OCI-M2 (cell line): ENCODE measurements around the gene MCTP1.

Experiments used
- DNase-seq: peaks from one replicate; lab custom pipeline; 2025; ENCODE audit not compliant: unreplicated experiment; lab: John Stamatoyannopoulos, UW

Gene MCTP1

DNA sequence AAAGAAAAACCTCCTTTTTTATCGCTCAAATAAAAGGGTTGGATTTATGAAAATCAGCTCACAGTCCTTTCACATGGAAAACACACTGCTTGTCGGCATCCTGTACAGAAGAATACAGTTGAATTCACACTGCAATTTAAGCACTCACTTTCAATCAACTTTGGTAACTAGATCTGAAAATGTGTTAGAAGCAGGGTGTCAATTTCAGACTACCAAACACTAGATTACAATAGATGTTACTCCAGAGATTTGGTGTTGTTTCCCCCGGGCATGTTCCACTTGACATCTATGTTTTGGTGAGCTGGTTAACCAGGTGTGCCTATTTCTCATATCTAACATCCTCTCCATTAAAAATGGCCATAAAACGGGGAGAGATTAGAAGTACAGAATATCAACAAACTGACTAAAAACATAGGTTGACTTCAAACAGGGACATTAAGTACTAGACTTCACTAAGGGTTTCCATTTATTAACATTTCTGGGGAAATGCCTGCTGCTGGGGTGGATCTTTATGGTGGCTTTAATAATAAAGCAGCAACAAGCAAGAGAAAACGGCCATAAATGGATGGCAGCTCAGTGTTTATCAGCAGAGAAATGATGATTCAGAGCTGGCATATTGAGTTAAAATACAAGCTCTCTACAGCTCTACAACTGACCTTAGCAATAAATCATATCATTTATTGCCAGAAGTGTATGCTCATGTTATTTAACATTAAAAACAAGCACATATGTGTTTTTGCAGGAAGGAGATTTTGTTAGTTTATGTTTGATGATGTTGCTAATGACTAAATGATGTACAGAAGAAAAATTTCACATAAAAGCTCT lies 507.6 kb downstream of the MCTP1 start:
- no peak for DNase-seq

DNA sequence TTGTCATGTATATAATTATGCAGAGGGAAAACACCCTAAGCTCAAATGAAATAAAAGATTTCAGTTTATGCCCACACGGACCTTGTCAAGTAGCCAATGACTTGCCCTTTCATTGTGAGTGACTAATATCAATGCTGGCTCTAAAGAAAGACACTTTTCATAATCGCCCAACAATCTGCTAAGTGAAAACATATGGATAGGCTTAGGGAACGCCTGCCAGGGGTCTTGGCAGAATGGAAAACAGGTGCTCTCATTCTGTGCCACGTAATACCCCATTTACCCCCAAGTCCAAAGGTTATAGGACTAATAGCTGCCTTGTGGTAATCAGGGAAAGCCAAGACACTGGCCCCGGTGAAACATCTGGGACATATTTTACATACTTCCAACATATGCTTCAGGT lies 508.7 kb downstream of the MCTP1 start:
- DNase-seq = no peak

DNA sequence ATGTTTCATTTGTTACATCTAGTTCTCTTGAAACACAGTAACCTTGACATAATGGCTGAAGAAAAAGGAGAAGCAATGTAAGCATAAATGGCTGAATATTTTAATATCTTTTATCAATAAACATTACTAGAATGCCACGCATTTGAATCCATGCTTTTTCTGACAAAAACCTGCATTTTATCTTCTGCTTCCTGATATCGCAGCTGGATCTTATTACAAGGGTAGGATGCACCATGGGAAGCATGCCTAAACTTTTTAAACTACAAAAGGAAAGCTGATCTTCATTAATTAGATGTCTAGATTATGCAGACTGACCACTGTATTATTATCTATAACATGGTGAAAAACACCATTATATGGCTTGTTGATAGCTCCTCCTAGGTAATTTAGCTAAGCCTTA lies 509.8 kb downstream of the MCTP1 start:
- no peak for DNase-seq

DNA sequence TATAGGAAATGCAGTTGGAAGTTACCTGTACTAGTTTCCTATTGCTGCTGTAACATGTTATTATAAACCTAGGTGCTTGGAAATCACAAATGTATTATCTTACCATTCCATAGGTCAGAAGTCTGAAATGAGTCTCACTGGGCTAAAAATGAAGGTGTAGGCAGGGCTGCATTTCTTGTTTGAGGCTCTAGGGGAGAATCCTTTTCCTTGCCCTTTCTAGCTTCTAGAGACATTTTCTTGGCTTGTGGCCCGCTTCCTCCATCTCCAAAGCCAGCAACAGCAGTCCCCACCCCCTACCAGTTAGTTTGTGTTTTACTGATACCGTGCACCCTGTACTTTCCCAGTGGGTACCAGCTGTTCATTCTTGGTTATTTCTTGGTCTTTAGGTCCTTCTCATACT lies 513.2 kb downstream of the MCTP1 start:
- DNase-seq = no peak

DNA sequence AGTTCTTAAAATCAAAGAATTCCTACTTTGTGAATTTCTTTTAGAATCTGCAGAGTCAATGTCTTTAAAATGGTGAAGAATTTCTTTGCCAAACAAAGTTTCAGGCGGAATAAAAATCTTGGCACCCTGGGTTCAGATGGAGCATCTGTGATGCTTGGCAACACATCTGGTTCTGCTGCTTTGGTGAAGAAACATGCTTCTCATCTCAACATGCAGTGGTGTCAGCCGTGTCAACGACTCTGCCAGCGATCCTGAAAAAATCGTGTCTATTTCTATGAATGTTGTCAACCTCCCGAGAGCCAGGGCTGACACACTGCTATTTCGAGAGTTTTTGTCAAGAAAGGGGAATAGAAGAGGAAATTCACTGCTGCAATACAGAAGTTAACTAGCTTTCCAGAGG lies 514.9 kb downstream of the MCTP1 start:
- no peak for DNase-seq

DNA sequence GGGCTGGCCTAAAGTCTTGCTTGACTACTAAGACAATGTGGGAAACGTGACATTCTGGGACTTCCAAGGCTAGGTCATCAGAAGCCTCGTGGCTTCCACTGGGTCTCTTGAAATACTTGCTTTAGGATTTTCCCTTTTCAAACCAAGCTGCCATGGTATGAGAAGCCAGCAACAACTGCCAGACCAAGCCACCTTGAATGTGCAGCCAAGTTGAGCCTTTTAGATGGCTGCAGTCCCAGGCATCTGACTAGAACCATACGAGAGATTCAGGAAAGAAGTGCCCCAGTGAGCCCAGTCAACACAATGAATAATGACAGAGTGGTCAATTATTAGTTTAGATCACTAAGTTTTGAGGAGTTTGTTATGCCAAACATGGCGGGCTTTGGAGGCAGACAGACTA lies 523.1 kb downstream of the MCTP1 start:
- no peak for DNase-seq

DNA sequence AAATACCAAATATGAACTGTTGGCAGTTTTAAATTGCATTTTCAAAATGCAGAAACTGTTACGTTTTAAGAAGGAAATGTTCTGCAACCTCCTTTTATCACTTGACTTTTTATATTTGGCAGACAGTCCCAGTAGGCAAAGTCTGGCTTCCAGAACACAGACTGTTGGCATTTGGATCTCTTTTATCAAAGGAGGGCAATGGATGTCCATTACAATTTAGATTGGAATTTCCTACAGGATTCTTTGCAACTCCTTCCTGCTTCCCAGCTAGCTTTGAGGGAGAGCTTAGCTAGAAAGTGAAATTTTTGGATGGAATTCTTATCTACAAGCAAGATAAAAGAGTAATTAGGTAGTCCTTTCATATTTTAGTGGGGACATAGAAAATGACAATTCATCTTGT lies 523.8 kb downstream of the MCTP1 start:
- DNase-seq = no peak

DNA sequence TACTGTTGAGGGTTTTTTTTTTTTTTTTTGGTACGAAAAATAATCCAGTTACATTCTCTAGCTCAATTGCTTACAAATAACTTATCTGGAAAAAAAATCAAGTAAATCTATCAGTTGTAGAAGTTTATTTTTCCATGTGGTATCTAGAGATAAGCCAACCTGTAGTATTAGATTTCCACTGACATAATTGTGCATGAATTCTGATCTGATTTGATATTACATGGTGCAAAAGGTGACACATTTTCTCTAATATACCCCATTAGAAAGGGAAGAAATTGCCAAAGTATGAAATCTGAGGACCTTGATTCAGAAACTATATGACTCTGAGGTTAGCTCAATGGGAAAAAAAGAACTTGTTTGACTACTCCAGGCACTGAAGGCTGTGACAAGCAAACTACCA lies 524.9 kb downstream of the MCTP1 start:
- no peak for DNase-seq

DNA sequence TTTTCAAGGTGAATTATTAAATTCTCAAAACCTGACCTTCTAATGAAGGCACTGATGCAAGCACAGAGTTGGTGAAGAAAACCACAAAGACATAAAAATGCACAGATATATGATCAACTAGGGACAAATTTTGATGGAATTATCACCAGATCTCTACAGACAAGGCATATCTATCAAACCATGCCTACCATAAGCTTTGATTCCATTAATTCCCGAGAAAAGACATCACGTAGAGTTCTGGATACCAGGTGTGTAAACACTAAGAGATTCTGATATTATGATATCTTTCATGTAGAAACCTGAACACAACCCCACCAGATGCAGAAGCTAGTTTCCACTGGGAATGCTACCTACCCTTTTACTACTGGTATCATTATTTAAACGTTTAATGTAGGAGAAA lies 525.9 kb downstream of the MCTP1 start:
- no peak for DNase-seq

DNA sequence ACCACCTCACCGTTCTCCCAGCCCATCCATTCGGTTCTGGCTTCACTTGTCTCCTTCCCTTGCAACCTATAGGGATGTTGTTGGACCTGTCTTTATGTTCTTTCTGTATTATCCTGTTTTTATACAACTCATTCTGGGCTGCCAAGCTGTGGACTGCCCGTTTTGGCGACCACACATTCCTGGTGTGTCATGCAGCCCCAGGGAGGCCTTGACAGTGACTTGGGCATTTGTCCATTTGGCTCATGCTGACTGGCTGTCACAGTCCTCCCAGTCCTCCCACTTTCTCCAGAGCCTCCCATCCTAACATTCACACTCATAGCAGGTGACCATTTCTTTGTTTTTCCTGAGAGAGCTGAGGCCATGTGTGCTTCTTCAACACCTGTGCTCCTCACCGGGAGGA lies 530.1 kb downstream of the MCTP1 start:
- no peak for DNase-seq

DNA sequence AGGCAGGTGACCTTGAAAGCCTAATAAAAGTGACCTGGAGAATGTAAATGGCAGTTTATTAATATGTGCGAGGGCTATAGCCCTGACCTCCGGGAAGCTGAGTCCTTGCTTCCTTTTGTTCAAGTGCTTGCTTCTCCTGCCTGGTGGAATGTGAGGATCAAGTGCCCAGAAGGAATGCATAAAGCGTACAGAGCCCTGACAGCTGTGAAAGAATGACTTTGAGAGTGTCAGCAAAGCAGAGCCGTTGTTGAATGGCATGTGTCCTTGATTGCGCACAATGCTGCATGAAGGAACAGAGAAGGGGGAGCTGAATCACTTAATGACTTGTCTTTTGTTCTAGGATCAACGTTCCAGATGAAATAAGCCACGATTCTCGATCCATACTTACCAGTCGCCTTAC lies 533.4 kb downstream of the MCTP1 start:
- DNase-seq = no peak

DNA sequence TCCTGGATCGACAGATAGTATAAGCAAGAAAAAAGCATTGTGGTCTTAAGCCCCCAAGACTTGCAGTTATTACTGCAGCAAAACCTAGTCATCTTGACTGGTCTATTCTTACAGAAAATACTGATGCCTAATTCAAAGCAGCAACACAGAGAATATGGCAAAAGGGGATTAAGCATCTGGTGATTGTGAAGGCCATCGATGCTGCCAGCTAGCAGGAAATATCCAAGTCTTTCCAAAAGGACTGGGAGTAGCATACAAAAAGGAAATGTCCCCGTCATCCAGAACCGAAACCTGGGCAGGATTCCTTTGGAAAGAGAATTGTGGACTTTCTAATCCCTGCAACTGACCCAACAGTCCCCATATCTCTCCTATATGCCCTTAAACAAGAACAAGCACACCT lies 534.2 kb downstream of the MCTP1 start:
- no peak for DNase-seq

DNA sequence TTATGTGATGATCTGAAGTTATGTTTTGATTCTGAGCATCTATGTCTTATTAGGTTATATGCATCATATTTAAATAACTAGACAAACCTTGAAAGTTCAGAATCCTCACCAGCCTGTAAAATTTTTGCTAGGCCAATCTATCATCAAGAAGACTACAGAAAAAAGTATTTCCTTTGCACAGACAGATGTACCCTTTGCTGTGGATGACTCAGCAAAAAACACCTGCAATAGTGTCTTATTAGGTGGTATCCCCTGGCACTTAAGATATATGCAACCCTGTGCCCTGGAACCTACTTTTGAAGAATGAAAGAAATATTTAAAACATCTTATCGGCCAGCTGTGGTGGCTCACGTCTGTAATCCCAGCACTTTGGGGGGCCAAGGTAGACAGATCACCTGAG lies 535.9 kb downstream of the MCTP1 start:
- DNase-seq = no peak

DNA sequence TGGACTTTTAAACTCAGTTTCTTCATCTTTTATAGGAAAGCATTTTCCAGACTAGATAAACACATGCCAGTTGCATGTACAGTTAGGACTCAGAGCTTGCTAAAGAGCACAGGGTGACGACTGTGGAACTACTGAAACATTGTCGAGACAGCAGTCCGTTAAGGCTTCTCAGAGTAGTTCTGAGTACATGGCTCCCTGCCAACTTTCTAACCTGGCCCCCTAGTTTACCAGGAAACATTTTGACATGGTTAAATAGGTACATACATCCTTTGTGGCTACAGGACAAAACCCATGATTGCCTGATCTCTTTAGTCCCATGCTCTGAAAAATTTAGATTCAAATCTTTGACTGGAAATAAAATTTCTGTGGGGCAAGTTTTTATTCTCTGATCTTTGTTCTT lies 536.7 kb downstream of the MCTP1 start:
- DNase-seq = no peak

DNA sequence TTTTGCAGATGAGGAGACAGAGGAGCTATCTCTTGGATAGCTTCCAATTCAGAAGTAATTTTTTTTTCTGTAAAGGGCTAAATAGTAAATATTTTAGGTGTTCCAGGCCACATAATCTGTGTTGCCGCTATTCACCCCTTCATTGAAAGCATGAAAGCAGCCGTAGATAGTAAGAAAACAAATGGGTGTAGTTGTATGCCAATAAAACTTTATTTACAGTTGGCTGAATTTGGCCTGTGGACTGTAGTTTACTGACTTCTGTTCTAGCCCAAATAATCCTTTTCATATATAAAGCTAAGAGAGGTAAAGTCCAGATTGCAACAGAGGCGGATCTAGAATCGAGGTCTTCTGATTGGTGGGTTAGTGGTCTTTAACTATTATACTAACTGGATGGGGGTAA lies 537.5 kb downstream of the MCTP1 start:
- DNase-seq = no peak

DNA sequence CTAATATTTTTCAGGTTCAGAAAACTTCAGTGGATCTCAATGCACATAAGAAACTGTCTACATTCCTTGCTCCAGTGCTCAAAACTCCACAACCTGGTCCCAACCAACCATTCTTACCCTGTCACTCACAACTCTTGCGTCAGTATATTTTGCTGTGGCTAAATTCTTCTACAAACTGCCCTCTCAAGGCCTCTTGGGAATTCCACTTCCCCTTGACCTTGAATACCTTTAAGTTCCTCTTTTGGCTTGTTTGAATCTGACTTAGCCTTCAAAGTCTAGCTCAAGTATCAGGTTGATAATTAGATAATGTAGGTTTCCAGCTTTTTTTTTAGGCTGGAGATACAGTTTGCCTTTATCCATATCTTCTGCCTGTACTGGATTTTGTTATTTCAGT lies 538.2 kb downstream of the MCTP1 start:
- DNase-seq = no peak

DNA sequence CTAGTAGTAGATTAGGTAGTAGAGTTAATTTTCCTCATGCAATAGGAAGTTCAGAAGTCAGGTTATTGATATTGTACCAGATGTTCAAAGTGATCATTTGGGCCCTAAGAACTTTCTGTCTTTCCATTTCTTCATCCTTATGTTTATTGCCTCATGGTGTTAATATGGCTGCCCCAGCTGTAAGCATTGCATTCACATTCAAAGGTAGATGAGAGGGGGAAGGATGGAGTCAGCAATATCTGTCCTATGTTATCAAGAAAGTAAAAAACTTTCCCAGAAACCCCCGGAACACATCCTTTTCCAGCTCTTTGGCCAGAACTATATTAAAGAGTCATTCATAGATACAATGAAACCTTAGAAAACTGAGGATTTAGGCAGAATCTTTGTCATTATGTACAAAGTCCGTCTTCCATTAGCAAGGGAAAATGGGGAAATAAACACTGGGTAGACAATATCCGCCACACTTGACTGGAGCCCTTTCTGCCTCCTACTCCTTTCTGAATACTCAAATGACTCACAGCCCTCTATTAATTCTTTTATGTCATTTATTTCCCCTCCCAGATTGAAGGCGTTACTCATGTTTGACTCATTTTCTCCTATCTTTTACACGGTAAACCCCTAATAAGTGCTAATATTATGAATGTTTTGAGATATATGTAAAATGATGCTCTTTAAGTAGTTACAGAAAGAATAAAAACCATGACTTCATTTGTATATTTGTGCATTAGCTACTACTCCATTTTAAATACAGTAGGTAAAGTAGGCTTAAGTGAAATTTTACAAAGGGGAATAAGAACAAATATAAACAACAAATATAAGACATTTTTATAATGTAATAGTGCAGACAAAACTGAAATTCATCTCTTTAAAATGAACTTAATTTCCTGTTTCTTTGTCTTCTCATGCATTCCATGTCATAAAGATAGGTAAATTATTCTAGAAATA lies 538.8 kb downstream of the MCTP1 start:
- no peak for DNase-seq

DNA sequence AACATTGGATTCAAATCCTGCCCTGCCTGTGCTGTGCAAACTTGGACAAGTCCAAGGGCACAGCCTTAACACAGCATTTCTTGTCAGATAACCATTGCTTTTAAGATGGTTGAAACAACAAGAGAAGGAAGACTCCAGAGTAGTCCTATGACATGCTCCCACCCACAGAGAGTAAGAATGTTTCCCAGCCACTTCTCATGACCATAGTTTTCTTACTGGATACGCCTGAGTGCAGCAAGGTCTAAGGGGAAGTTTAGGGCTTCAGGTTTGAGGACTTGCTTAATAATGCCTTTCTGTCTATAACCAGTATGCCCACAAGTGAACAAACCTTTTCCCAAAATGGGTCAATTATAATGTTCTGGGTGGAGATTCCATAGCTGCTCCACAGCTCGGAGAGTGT lies 540.0 kb downstream of the MCTP1 start:
- no peak for DNase-seq

DNA sequence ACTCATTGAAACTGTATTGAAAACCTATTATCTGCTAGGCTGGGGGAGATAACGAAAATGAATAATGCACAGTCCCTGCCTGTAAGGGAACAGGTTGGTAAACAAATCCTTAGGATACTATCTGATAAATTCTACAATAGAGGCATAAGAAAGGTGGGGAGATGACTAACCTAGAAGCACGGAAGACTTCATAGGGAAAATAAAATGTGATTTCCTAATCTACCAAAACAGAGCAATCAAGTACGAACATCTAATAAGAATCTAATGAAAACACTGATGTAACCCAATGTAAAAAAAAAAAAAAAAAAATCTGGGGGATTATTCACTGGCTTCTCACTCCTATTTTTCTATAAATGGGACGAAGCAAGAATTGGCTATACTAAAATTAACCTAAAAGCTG lies 542.0 kb downstream of the MCTP1 start:
- DNase-seq = no peak

DNA sequence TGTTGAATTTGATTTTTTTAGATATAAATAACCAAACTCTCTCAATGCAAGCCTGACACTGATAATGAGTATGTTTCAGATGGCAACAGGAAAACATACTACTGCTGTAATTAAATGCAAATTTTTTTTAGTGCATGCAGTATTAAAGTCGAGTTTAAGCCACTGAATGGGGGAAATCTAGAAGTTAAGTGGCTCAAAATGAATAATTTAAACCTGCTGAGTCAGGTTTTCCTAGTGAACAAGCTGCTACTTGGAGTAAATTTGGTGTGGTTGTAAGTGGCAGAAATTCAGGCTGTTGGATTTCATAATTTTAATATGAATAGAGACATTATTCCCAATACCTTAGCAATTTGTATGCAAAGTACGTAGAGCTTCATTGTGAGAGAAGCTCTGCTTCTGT lies 544.6 kb downstream of the MCTP1 start:
- DNase-seq = no peak

DNA sequence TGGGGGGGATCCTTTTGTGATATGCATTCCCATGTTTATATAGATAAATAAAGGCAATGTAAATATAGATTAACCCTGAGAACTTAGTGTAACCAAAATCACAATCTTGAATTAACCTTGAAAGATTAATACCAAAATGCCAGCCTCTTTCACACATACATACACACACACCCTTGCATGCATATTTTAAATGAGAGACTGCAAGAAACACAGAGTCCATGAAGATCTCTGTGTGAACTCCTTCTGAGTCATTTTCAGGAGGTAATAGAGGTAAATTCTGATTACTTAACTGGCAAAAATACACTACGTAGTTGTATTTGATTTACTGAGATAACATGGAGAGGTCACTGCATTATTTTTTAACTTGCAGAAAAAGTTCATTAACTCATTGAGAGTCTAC lies 548.4 kb downstream of the MCTP1 start:
- no peak for DNase-seq

DNA sequence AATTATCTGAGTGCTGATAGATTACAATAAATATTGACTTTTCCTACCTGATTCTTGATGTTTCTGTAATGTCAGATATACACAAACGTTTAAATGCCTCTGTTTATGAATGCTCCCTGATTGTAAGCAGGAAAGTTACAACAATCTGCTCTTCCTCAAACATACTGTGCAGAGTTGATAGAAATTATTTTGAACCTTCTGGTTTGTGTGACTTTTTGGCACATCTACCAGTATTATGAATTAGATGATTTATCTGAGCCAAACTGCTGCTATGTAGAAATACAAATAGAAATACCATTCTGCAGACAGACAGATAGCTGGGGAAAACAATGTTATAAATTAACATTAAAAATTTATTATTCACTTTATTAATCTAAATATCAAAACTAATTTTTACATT lies 553.4 kb downstream of the MCTP1 start:
- DNase-seq = no peak
